Measurements from ENCODE around the gene KPNA2. TPM values are rescaled to one million over a fixed set of nuclear protein-coding genes. Genes with fewer than 3 reads are reported as not detected.
"Not testable (repeated sequence)": the region's sequence is repeated elsewhere in the genome, so short reads cannot be mapped to it uniquely, and the experiment has no call there.

Gene KPNA2
- total and polyA plus RNA-seq, 7 experiments from 2014 or later, result 8.4 to 161 (median 18.7) TPM

GRCh38 chr17:68022547-68022946 lies 13.0 kb upstream of the KPNA2 start:
- peaks cover 6 to 10% of the 10 kb centered on the region in 2 donors for H3K4me1 ChIP-seq (ENCODE audit: control insufficient read depth in 2 of 2, insufficient read depth in 2 of 2, low read length in 2 of 2)
- CTCF ChIA-PET, result interaction anchor here (0.6 kb wide), 1 partner anchor 600 kb away, joined by 3 read pairs; no protein-coding TSS in a partner anchor
- Mint-ChIP-seq H3K9me3 (peaks cover 0 to 13% (median 0%) of the 10 kb centered on the region in 11 donors), H3K4me1 (peaks cover 5 to 18% (median 14%) of the 10 kb centered on the region in 7 donors)
- POLR2A ChIA-PET; H3K9me3 ChIP-seq (ENCODE audit: control insufficient read depth in 2 of 3, low read length in 3 of 3); H3K36me3 ChIP-seq (ENCODE audit: control insufficient read depth in 2 of 3, insufficient read depth in 3 of 3, low read length in 3 of 3); H3K27me3 ChIP-seq (ENCODE audit: control insufficient read depth in 2 of 2, insufficient read depth in 2 of 2, low read length in 2 of 2); H3K4me3 ChIP-seq (ENCODE audit: low read length); H3K27me3 Mint-ChIP-seq; ATAC-seq; H3K4me3 Mint-ChIP-seq; H3K36me3 Mint-ChIP-seq; H3K27ac ChIP-seq (ENCODE audit: low read depth, low read length); H3K27ac Mint-ChIP-seq; DNase-seq: not testable (repeated sequence)
- intact Hi-C loops (cut with micrococcal nuclease), result loop anchor here in 1 of 2 donors (5.0 kb wide), 1 partner anchor 1305 kb away; the partner anchor contains the start of gene ABCA5

GRCh38 chr17:68029512-68030215 lies 5.9 kb upstream of the KPNA2 start:
- intact Hi-C loops (cut with micrococcal nuclease), result loop anchor here in 1 of 2 donors (10.0 kb wide), 1 partner anchor 785 kb away; the partner anchor contains the start of gene HELZ
- Histone ChIP-seq H3K27me3 (ENCODE audit: control insufficient read depth in 2 of 2, insufficient read depth in 2 of 2, low read length in 2 of 2) (no peaks in the 10 kb centered on the region), H3K27ac (ENCODE audit: low read depth, low read length) (no peak overlapping the region), H3K36me3 (ENCODE audit: control insufficient read depth in 2 of 3, insufficient read depth in 3 of 3, low read length in 3 of 3) (no peaks in the 10 kb centered on the region), H3K9me3 (ENCODE audit: control insufficient read depth in 2 of 3, low read length in 3 of 3) (no peaks in the 10 kb centered on the region), H3K4me1 (ENCODE audit: control insufficient read depth in 2 of 2, insufficient read depth in 2 of 2, low read length in 2 of 2) (peaks cover 0 to 3% of the 10 kb centered on the region in 2 donors), H3K4me3 (ENCODE audit: low read length) (no peak overlapping the region)
- ChIA-PET POLR2A (no interaction called here), CTCF (interaction anchor here (0.7 kb wide), 1 partner anchor 69 kb away, joined by 6 read pairs; no protein-coding TSS in a partner anchor)
- Mint-ChIP-seq H3K4me1 (peaks cover 0 to 3% (median 0%) of the 10 kb centered on the region in 7 donors), H3K4me3 (no peak overlapping the region), H3K27me3 (peaks cover 0 to 7% (median 0%) of the 10 kb centered on the region in 5 donors), H3K27ac (peak overlapping the region in 1 of 9 donors; percentile 36), H3K9me3 (no peaks in the 10 kb centered on the region), H3K36me3 (no peaks in the 10 kb centered on the region)
- no peak for DNase-seq
- no peak for ATAC-seq

- Histone ChIP-seq H3K4me3 (ENCODE audit: low read length) (no peak overlapping the region), H3K27me3 (ENCODE audit: control insufficient read depth in 2 of 2, insufficient read depth in 2 of 2, low read length in 2 of 2) (no peaks in the 10 kb centered on the region), H3K9me3 (ENCODE audit: control insufficient read depth in 2 of 3, low read length in 3 of 3) (no peaks in the 10 kb centered on the region), H3K36me3 (ENCODE audit: control insufficient read depth in 2 of 3, insufficient read depth in 3 of 3, low read length in 3 of 3) (peaks cover 0 to 12% (median 0%) of the 10 kb centered on the region in 3 experiments), H3K4me1 (ENCODE audit: control insufficient read depth in 2 of 2, insufficient read depth in 2 of 2, low read length in 2 of 2) (peaks cover 8 to 16% of the 10 kb centered on the region in 2 donors), H3K27ac (ENCODE audit: low read depth, low read length) (no peak overlapping the region)
- no peak overlapping the region for H3K27ac Mint-ChIP-seq
- DNase-seq (no peak), ATAC-seq (no peak)
- peaks cover 0 to 5% (median 0%) of the 10 kb centered on the region in 11 donors for H3K9me3 Mint-ChIP-seq
- intact Hi-C loops (cut with micrococcal nuclease), result loop anchor here (2.0 to 10.0 kb wide), 3 partner anchors 215 to 789 kb away; partner anchors contain the start of genes AMZ2 (in 1 of the 2) and HELZ (in 1 of the 2)
- no peak overlapping the region for H3K4me3 Mint-ChIP-seq
- ChIA-PET POLR2A (no interaction called here), CTCF (no interaction called here)
- peaks cover 0 to 3% (median 0%) of the 10 kb centered on the region in 5 donors for H3K27me3 Mint-ChIP-seq
- peaks cover 0 to 9% (median 0%) of the 10 kb centered on the region in 5 donors for H3K36me3 Mint-ChIP-seq
- H3K4me1 Mint-ChIP-seq, result peaks cover 6 to 24% (median 15%) of the 10 kb centered on the region in 7 donors
These were observed 1.7 kb upstream of the KPNA2 start for GRCh38 chr17:68033636-68034451.

- H3K4me1 Mint-ChIP-seq, result peaks cover 6 to 27% (median 15%) of the 10 kb centered on the region in 7 donors
- no peaks in the 10 kb centered on the region for H3K9me3 ChIP-seq (ENCODE audit: control insufficient read depth in 2 of 3, low read length in 3 of 3)
- H3K27me3 ChIP-seq (ENCODE audit: control insufficient read depth in 2 of 2, insufficient read depth in 2 of 2, low read length in 2 of 2), result no peaks in the 10 kb centered on the region
- H3K4me3 Mint-ChIP-seq, result peak overlapping the region in 1 of 10 donors; percentile 35
- ChIA-PET CTCF (no interaction called here), POLR2A (no interaction called here)
- H3K27ac Mint-ChIP-seq, result peak overlapping the region in 1 of 9 donors; percentile 46
- no peak overlapping the region for H3K27ac ChIP-seq (ENCODE audit: low read depth, low read length)
- H3K9me3 Mint-ChIP-seq, result peaks cover 0 to 5% (median 0%) of the 10 kb centered on the region in 11 donors
- H3K36me3 ChIP-seq (ENCODE audit: control insufficient read depth in 2 of 3, insufficient read depth in 3 of 3, low read length in 3 of 3), result peaks cover 0 to 15% (median 0%) of the 10 kb centered on the region in 3 experiments
- H3K4me3 ChIP-seq (ENCODE audit: low read length), result no peak overlapping the region
- DNase-seq (no peak), ATAC-seq (no peak)
- intact Hi-C loops (cut with micrococcal nuclease), result loop anchor here (2.0 to 10.0 kb wide), 3 partner anchors 214 to 790 kb away; partner anchors contain the start of genes AMZ2 (in 1 of the 2) and HELZ (in 1 of the 2)
- peaks cover 0 to 3% (median 0%) of the 10 kb centered on the region in 5 donors for H3K27me3 Mint-ChIP-seq
- H3K4me1 ChIP-seq (ENCODE audit: control insufficient read depth in 2 of 2, insufficient read depth in 2 of 2, low read length in 2 of 2), result peaks cover 8 to 16% of the 10 kb centered on the region in 2 donors
- peaks cover 0 to 10% (median 0%) of the 10 kb centered on the region in 5 donors for H3K36me3 Mint-ChIP-seq
These were observed 1.1 kb upstream of the KPNA2 start for GRCh38 chr17:68034452-68034776.

- Histone ChIP-seq H3K27ac (ENCODE audit: low read depth, low read length) (peak overlapping the region; percentile 91), H3K36me3 (ENCODE audit: control insufficient read depth in 2 of 3, insufficient read depth in 3 of 3, low read length in 3 of 3) (peaks cover 0 to 19% (median 0%) of the 10 kb centered on the region in 3 experiments), H3K27me3 (ENCODE audit: control insufficient read depth in 2 of 2, insufficient read depth in 2 of 2, low read length in 2 of 2) (no peaks in the 10 kb centered on the region), H3K4me3 (ENCODE audit: low read length) (no peak overlapping the region), H3K9me3 (ENCODE audit: control insufficient read depth in 2 of 3, low read length in 3 of 3) (no peaks in the 10 kb centered on the region), H3K4me1 (ENCODE audit: control insufficient read depth in 2 of 2, insufficient read depth in 2 of 2, low read length in 2 of 2) (peaks cover 8 to 16% of the 10 kb centered on the region in 2 donors)
- ChIA-PET POLR2A (interaction anchor here (1.0 to 1.3 kb wide), 2 partner anchors 10 to 15 kb away, joined by 3 to 5 read pairs; no protein-coding TSS in a partner anchor), CTCF (no interaction called here)
- Mint-ChIP-seq H3K36me3 (peaks cover 0 to 10% (median 0%) of the 10 kb centered on the region in 5 donors), H3K27ac (peak overlapping the region; percentile 83 to 97 (median 92)), H3K4me3 (peak overlapping the region; percentile 83 to 97 (median 91)), H3K4me1 (peaks cover 6 to 30% (median 15%) of the 10 kb centered on the region in 7 donors), H3K9me3 (peaks cover 0 to 5% (median 0%) of the 10 kb centered on the region in 11 donors), H3K27me3 (peaks cover 0 to 3% (median 0%) of the 10 kb centered on the region in 5 donors)
- DNase-seq (peak in 2 of 9 donors; percentile 66 to 87), ATAC-seq (no peak)
- intact Hi-C loops (cut with micrococcal nuclease), result loop anchor here (1.0 to 10.0 kb wide), 19 partner anchors 15 to 1377 kb away; partner anchors contain the start of genes PRKAR1A (in 2 of the 2), AMZ2 (in 1 of the 2), ARSG (in 1 of the 2) and BPTF (in 1 of the 2)
These were observed 408 bp upstream of the KPNA2 start for GRCh38 chr17:68035131-68035522.

Data from naive thymus-derived CD4-positive, alpha-beta T cell (primary cell).